ENCODE data around the gene OGFR.
A peak's percentile ranks its signal among the peaks of the same experiment; 100 is the strongest.

The OGFR gene

DNA sequence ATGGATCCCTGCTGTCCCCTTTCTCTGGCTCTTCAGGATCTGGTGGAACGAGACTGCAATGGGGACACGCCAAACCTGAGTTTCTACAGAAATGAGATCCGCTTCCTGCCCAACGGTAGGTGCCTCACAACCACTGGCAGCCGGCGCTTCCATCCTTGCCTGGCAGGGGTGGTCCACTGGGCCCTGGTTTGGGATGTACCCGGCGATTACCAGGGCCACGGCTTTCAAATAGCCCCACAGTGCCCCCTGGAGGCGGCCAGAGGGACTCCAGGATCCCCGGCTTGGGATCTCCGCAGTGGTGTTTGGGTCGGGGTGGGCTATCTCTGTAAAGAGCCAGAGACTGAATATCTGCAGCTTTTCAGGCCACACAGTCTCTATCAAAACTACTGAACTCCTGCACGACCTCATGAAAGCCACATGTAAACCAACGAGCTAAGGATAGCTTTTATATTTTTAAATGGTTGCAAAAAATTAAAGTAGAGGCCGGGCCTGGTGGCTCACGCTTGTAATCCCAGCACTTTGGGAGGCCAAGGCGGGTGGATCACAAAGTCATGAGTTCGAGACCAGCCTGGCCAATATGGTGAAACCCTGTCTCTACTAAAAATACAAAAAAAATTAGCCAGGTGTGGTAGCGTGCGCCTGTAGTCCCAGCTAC, 3.7 kb downstream of the OGFR start:
- TF ChIP-seq, protein P1, sequence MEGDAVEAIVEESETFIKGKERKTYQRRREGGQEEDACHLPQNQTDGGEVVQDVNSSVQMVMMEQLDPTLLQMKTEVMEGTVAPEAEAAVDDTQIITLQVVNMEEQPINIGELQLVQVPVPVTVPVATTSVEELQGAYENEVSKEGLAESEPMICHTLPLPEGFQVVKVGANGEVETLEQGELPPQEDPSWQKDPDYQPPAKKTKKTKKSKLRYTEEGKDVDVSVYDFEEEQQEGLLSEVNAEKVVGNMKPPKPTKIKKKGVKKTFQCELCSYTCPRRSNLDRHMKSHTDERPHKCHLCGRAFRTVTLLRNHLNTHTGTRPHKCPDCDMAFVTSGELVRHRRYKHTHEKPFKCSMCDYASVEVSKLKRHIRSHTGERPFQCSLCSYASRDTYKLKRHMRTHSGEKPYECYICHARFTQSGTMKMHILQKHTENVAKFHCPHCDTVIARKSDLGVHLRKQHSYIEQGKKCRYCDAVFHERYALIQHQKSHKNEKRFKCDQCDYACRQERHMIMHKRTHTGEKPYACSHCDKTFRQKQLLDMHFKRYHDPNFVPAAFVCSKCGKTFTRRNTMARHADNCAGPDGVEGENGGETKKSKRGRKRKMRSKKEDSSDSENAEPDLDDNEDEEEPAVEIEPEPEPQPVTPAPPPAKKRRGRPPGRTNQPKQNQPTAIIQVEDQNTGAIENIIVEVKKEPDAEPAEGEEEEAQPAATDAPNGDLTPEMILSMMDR (IDR thresholded peaks at IDR 0.05; ENCODE audit: low read depth, low read length): peak; percentile 92
- DNase-seq: peak; percentile 82
- H3K36me3 ChIP-seq: peaks cover 47% of the 10 kb centered on the region

GRCh38 chr20:62809530-62810428, 5.1 kb downstream of the OGFR start:
- TF ChIP-seq, protein P1 (IDR thresholded peaks at IDR 0.05; ENCODE audit: low read depth, low read length): no peak
- Histone ChIP-seq H3K4me1 (no peaks in the 10 kb centered on the region; the same call in 1 of the 2 replicates), H3K9me3 (no peaks in the 10 kb centered on the region), H3K27me3 (no peaks in the 10 kb centered on the region), H3K4me3 (ENCODE audit: low read depth, low read length) (no peak overlapping the region), H3K36me3 (peaks cover 47% of the 10 kb centered on the region)
- no peak for DNase-seq

More for the DNA sequence above, 3.7 kb downstream of the OGFR start:
- H3K4me3 ChIP-seq (ENCODE audit: low read depth, low read length): no peak overlapping the region
- H3K27me3 ChIP-seq: no peaks in the 10 kb centered on the region
- H3K4me1 ChIP-seq: no peaks in the 10 kb centered on the region; the same call in 1 of the 2 replicates
- H3K9me3 ChIP-seq: no peaks in the 10 kb centered on the region

DNA sequence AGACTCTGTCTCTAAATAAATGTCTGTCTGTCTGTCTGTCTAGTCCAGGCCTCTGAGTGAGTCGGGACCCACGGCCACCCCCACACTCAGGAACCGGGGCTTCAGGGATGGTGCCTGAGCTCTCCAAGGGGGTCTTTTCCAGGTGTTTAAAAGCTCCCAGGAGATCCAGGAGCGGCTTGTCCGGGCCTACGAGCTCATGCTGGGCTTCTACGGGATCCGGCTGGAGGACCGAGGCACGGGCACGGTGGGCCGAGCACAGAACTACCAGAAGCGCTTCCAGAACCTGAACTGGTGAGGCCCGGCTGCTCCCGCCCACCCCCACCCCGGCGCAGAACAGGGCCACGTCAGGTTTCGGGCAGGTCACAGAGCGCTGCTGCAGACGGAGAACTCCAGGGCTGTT, 6.7 kb downstream of the OGFR start:
- Histone ChIP-seq H3K9me3 (no peaks in the 10 kb centered on the region), H3K27me3 (peaks cover 3% of the 10 kb centered on the region), H3K4me3 (ENCODE audit: low read depth, low read length) (no peak overlapping the region), H3K4me1 (no peaks in the 10 kb centered on the region; the same call in 1 of the 2 replicates), H3K36me3 (peaks cover 47% of the 10 kb centered on the region)
- TF ChIP-seq, protein P1 (IDR thresholded peaks at IDR 0.05; ENCODE audit: low read depth, low read length): no peak
- no peak for DNase-seq

DNA sequence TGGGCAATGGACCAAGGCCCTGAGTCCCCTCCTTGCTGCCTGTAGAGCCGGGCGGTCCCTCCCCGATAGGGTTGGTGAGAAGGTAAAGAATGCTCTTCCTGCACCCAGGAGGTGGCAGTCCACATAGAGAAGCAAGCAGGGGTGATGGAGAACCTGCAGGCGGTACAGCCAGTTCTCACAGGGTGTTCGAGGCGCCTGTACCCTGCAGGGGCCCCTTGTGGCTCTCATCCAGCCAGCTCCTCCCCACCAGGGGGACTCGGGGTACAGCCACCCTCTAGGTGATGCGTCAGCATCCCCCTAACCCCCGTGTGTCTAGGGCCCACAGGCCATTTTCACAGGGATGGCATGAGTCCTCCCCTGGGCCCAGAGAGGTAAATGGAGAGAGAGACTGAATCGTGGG, 7.1 kb downstream of the OGFR start:
- TF ChIP-seq, protein P1 (IDR thresholded peaks at IDR 0.05; ENCODE audit: low read depth, low read length): no peak
- peaks cover 6% of the 10 kb centered on the region for H3K27me3 ChIP-seq
- no peaks in the 10 kb centered on the region; the same call in 1 of the 2 replicates for H3K4me1 ChIP-seq
- no peaks in the 10 kb centered on the region for H3K9me3 ChIP-seq
- H3K4me3 ChIP-seq (ENCODE audit: low read depth, low read length): no peak overlapping the region
- DNase-seq: no peak
- peaks cover 47% of the 10 kb centered on the region for H3K36me3 ChIP-seq

- Histone ChIP-seq H3K4me1 (no peaks in the 10 kb centered on the region; the same call in 1 of the 2 replicates), H3K36me3 (peaks cover 45% of the 10 kb centered on the region), H3K9me3 (no peaks in the 10 kb centered on the region), H3K4me3 (ENCODE audit: low read depth, low read length) (no peak overlapping the region), H3K27me3 (peaks cover 11% of the 10 kb centered on the region)
- TF ChIP-seq, protein P1 (IDR thresholded peaks at IDR 0.05; ENCODE audit: low read depth, low read length): no peak
- no peak for DNase-seq
Measured at GRCh38 chr20:62812181-62812906, 7.7 kb downstream of the OGFR start.
